Measurements from ENCODE around the gene TNIK. TPM values are rescaled to one million over a fixed set of nuclear protein-coding genes. Genes with fewer than 3 reads are reported as not detected.

The TNIK gene
- total RNA-seq, 1 donor from 2014 or later = 17.0 TPM

GRCh38 chr3:171504376-171504775 is 44.2 kb upstream of the TNIK start:
- H3K36me3 ChIP-seq (ENCODE audit: control insufficient read depth, insufficient read depth, low read length) = no peaks in the 10 kb centered on the region
- TF ChIP-seq CTCF (IDR thresholded peaks at IDR 0.05; ENCODE audit: insufficient read depth, low read length, poor library complexity, severe bottlenecking) = no peak
- no peaks in the 10 kb centered on the region for H3K27me3 ChIP-seq (ENCODE audit: control insufficient read depth, insufficient read depth, low read length)
- no peak overlapping the region for H3K4me3 ChIP-seq (ENCODE audit: low read depth, low read length)
- no peak for DNase-seq (ENCODE audit: low read depth)

- Histone ChIP-seq H3K27me3 (ENCODE audit: control insufficient read depth, insufficient read depth, low read length) (no peaks in the 10 kb centered on the region), H3K4me3 (ENCODE audit: low read depth, low read length) (no peak overlapping the region), H3K36me3 (ENCODE audit: control insufficient read depth, insufficient read depth, low read length) (no peaks in the 10 kb centered on the region)
- no peak for DNase-seq (ENCODE audit: low read depth)
- TF ChIP-seq CTCF (IDR thresholded peaks at IDR 0.05; ENCODE audit: insufficient read depth, low read length, poor library complexity, severe bottlenecking) = no peak
Measured at GRCh38 chr3:171503817-171504216, 43.6 kb upstream of the TNIK start.

GRCh38 chr3:171498921-171499320 is 38.7 kb upstream of the TNIK start:
- Histone ChIP-seq H3K4me3 (ENCODE audit: low read depth, low read length) (no peak overlapping the region), H3K27me3 (ENCODE audit: control insufficient read depth, insufficient read depth, low read length) (no peaks in the 10 kb centered on the region), H3K36me3 (ENCODE audit: control insufficient read depth, insufficient read depth, low read length) (no peaks in the 10 kb centered on the region)
- no peak for DNase-seq (ENCODE audit: low read depth)
- TF ChIP-seq CTCF (IDR thresholded peaks at IDR 0.05; ENCODE audit: insufficient read depth, low read length, poor library complexity, severe bottlenecking) = no peak

GRCh38 chr3:171497468-171497867 is 37.3 kb upstream of the TNIK start:
- H3K4me3 ChIP-seq (ENCODE audit: low read depth, low read length) = no peak overlapping the region
- no peak for TF ChIP-seq CTCF (IDR thresholded peaks at IDR 0.05; ENCODE audit: insufficient read depth, low read length, poor library complexity, severe bottlenecking)
- DNase-seq (ENCODE audit: low read depth) = no peak
- no peaks in the 10 kb centered on the region for H3K27me3 ChIP-seq (ENCODE audit: control insufficient read depth, insufficient read depth, low read length)
- no peaks in the 10 kb centered on the region for H3K36me3 ChIP-seq (ENCODE audit: control insufficient read depth, insufficient read depth, low read length)

- Histone ChIP-seq H3K27me3 (ENCODE audit: control insufficient read depth, insufficient read depth, low read length) (no peaks in the 10 kb centered on the region), H3K36me3 (ENCODE audit: control insufficient read depth, insufficient read depth, low read length) (no peaks in the 10 kb centered on the region), H3K4me3 (ENCODE audit: low read depth, low read length) (no peak overlapping the region)
- no peak for TF ChIP-seq CTCF (IDR thresholded peaks at IDR 0.05; ENCODE audit: insufficient read depth, low read length, poor library complexity, severe bottlenecking)
- DNase-seq (ENCODE audit: low read depth) = no peak
Measured at GRCh38 chr3:171495413-171495812, 35.2 kb upstream of the TNIK start.

- Histone ChIP-seq H3K4me3 (ENCODE audit: low read depth, low read length) (no peak overlapping the region), H3K36me3 (ENCODE audit: control insufficient read depth, insufficient read depth, low read length) (no peaks in the 10 kb centered on the region), H3K27me3 (ENCODE audit: control insufficient read depth, insufficient read depth, low read length) (no peaks in the 10 kb centered on the region)
- no peak for TF ChIP-seq CTCF (IDR thresholded peaks at IDR 0.05; ENCODE audit: insufficient read depth, low read length, poor library complexity, severe bottlenecking)
- no peak for DNase-seq (ENCODE audit: low read depth)
Measured at GRCh38 chr3:171494457-171495109, 34.4 kb upstream of the TNIK start.

Data from kidney epithelial cell (primary cell).